Neutrophil (primary cell): ENCODE measurements around the gene COL21A1.

Experiments used
- H3K27ac ChIP-seq: fragments of 200-600 bp; sonication (generic); 2 replicates; pipeline ENCODE4 v1.5.1; 2016; ENCODE audit warnings: mild to moderate bottlenecking, moderate library complexity
- H3K27me3 ChIP-seq: fragments of 200-600 bp; sonication (generic); 2 replicates; pipeline ENCODE4 v1.6.0; 2016; ENCODE audit warnings: mild to moderate bottlenecking
- H3K36me3 ChIP-seq: fragments of 200-600 bp; sonication (generic); 2 replicates; pipeline ENCODE4 v1.5.1; 2017
- H3K4me1 ChIP-seq, 2 experiments: fragments of 200-600 bp in 1 of 2; sonication (generic) in 1 of 2; 1 replicate in 1 of 2; 2 replicates in 1 of 2; pipeline versions ENCODE4 v1.5.1 to v1.6.1; 2013 to 2016; ENCODE audit warnings: low read depth in 1 of 2, low read length in 1 of 2, mild to moderate bottlenecking in 1 of 2, moderate library complexity in 1 of 2; ENCODE audit not compliant: control insufficient read depth in 1 of 2, insufficient read depth in 1 of 2
- H3K4me3 ChIP-seq, 2 experiments: fragments of 200-600 bp in 1 of 2; sonication (generic) in 1 of 2; 1 replicate in 1 of 2; 2 replicates in 1 of 2; pipeline ENCODE4 v1.5.1; 2013 to 2016; ENCODE audit warnings: low read depth in 1 of 2, low read length in 1 of 2, mild to moderate bottlenecking in 1 of 2, moderate library complexity in 1 of 2
- H3K9me3 ChIP-seq: fragments of 200-600 bp; sonication (generic); 2 replicates; pipeline ENCODE4 v1.5.1; 2016
- CTCF ChIP-seq: fragments of 200-600 bp; sonication (generic); IDR thresholded peaks from 2 replicates; pipeline ENCODE4 v1.5.1; 2016; ENCODE audit warnings: antibody characterized with exemption

COL21A1 gene

GRCh38 chr6:56146086-56146485 is 101.3 kb downstream of the COL21A1 start:
- no peaks in the 10 kb centered on the region for H3K4me1 ChIP-seq
- no peak overlapping the region for H3K4me3 ChIP-seq
- no peaks in the 10 kb centered on the region for H3K9me3 ChIP-seq
- no peak for TF ChIP-seq CTCF
- no peaks in the 10 kb centered on the region for H3K27me3 ChIP-seq
- H3K27ac ChIP-seq: no peak overlapping the region
- no peaks in the 10 kb centered on the region for H3K36me3 ChIP-seq

- H3K9me3 ChIP-seq: no peaks in the 10 kb centered on the region
- no peaks in the 10 kb centered on the region for H3K36me3 ChIP-seq
- H3K4me1 ChIP-seq: no peaks in the 10 kb centered on the region
- H3K27ac ChIP-seq: no peak overlapping the region
- H3K4me3 ChIP-seq: no peak overlapping the region
- H3K27me3 ChIP-seq: no peaks in the 10 kb centered on the region
- TF ChIP-seq CTCF: no peak
Observed at GRCh38 chr6:56145616-56146015, 101.8 kb downstream of the COL21A1 start.

GRCh38 chr6:56144538-56145324 is 102.6 kb downstream of the COL21A1 start:
- H3K36me3 ChIP-seq: no peaks in the 10 kb centered on the region
- H3K4me1 ChIP-seq: no peaks in the 10 kb centered on the region
- no peaks in the 10 kb centered on the region for H3K9me3 ChIP-seq
- no peak for TF ChIP-seq CTCF
- H3K4me3 ChIP-seq: no peak overlapping the region
- no peaks in the 10 kb centered on the region for H3K27me3 ChIP-seq
- H3K27ac ChIP-seq: no peak overlapping the region

- no peaks in the 10 kb centered on the region for H3K4me1 ChIP-seq
- TF ChIP-seq CTCF: no peak
- no peaks in the 10 kb centered on the region for H3K27me3 ChIP-seq
- H3K9me3 ChIP-seq: no peaks in the 10 kb centered on the region
- H3K36me3 ChIP-seq: no peaks in the 10 kb centered on the region
- H3K4me3 ChIP-seq: no peak overlapping the region
- no peak overlapping the region for H3K27ac ChIP-seq
Observed at GRCh38 chr6:56143796-56144195, 103.6 kb downstream of the COL21A1 start.

GRCh38 chr6:56140090-56140489 is 107.3 kb downstream of the COL21A1 start:
- no peak overlapping the region for H3K4me3 ChIP-seq
- H3K9me3 ChIP-seq: no peaks in the 10 kb centered on the region
- H3K27me3 ChIP-seq: no peaks in the 10 kb centered on the region
- no peaks in the 10 kb centered on the region for H3K36me3 ChIP-seq
- no peaks in the 10 kb centered on the region for H3K4me1 ChIP-seq
- no peak for TF ChIP-seq CTCF
- H3K27ac ChIP-seq: no peak overlapping the region
